ENCODE measurements around the gene DCAF17.

DNA sequence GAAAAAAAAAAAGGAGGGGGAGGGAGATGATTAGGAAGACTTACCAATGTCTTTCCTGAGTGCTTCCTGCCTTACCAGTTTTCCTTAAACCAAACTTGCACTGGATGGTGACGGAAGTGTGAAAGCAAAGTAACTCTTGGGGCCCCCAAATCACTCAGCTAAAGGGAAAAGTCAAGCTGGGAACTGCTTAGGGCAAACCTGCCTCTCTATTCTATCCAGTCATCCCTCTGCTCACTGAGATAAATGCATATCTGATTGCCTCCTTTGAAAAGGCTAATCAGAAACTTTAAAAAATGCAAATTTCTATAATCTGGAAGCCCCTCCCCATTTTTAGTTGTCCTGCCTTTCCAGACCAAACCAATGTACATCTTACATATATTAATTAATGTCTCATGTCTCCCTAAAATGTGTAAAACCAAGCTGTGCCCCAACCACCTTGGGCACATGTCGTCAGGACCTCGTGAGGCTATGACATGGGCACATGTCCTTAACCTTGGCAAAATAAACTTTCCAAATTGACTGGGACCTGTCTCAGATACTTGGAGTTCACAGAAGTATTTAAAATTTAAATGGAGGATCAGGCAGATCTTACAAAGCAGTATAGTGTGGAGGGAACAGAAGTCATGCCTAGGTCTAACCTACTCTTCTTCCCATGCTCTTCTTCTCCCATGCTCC lies 81.0 kb downstream of the DCAF17 start:
- TF ChIP-seq EZH2 (IDR thresholded peaks at IDR 0.05; ENCODE audit: insufficient read depth, poor library complexity, severe bottlenecking) (no peak), EZH2phosphoT487 (IDR thresholded peaks at IDR 0.05; ENCODE audit: insufficient read depth, low read depth) (no peak)

Measured in GM23248 (cell line).